A549 (cell line): ENCODE measurements around the gene SNW1. TPM values are rescaled to one million over a fixed set of nuclear protein-coding genes. Genes with fewer than 3 reads are reported as not detected.
A peak's percentile ranks its signal among the peaks of the same experiment; 100 is the strongest.

Source experiments
- ATAC-seq, 2 experiments: fragments of 200-7000 bp in 1 of 2; fragments of >200 bp in 1 of 2; cut with Nextera tagmentation in 1 of 2; cut with Tn5 transposase in 1 of 2; 3 replicates each; pipeline versions ENCODE4 v1.8.0 to v1.9.1; 2018 to 2020; ENCODE audit warnings: mild to moderate bottlenecking in 1 of 2, moderate library complexity in 1 of 2
- CTCF ChIA-PET: fragments of 300-600 bp; sonication (Branson Sonifier 250); formaldehyde crosslinking; extraction: SDS; loops from one replicate; lab custom pipeline; 2021; ENCODE audit warnings: antibody characterized with exemption, inconsistent platforms; lab: Yijun Ruan, JAX
- POLR2A ChIA-PET: fragments of 350-600 bp; formaldehyde crosslinking; extraction: SDS; loops from one replicate; lab custom pipeline; 2021; ENCODE audit warnings: antibody characterized with exemption, inconsistent platforms; lab: Yijun Ruan, JAX
- DNase-seq, 2 experiments: peaks; one replicate each; pipeline versions ENCODE4 v3.0.0 to v3.0.0-alpha.2; 2011 to 2016; ENCODE audit warnings: low read depth in 1 of 2, low spot score in 1 of 2
- FAIRE-seq: peaks from 2 replicates; lab custom pipeline; 2011; peaks lifted over from hg19 to GRCh38; lab: Jason Lieb, UNC
- H3K27ac ChIP-seq, 2 experiments: fragments of >200 bp; sonication (Bioruptor Twin); formaldehyde crosslinking; 3 replicates each; pipeline ENCODE4 v1.5.1; 2016 to 2017
- H3K4me1 ChIP-seq: fragments of >200 bp; sonication (Bioruptor Twin); formaldehyde crosslinking; 3 replicates; pipeline ENCODE4 v1.6.1; 2016
- H3K4me2 ChIP-seq: fragments of >200 bp; sonication (Bioruptor Twin); formaldehyde crosslinking; 3 replicates; pipeline ENCODE4 v1.6.1; 2016
- H3K4me3 ChIP-seq: fragments of >200 bp; sonication (Bioruptor Twin); formaldehyde crosslinking; 3 replicates; pipeline ENCODE4 v1.5.1; 2016
- H3K9me3 ChIP-seq: fragments of >200 bp; sonication (Bioruptor Twin); formaldehyde crosslinking; 3 replicates; pipeline ENCODE4 v1.6.1; 2016
- CEBPB ChIP-seq, 2 experiments: fragments of >200 bp in 1 of 2; sonication (Bioruptor Twin) in 1 of 2; formaldehyde crosslinking in 1 of 2; IDR thresholded peaks; 2 replicates each; pipeline ENCODE4 v1.6.1; 2012 to 2016
- GATA3 ChIP-seq: IDR thresholded peaks from 2 replicates; pipeline ENCODE4 v1.6.1; 2012; ENCODE audit warnings: borderline replicate concordance
- HEYL ChIP-seq: fragments of 250-450 bp; sonication (Bioruptor Pico); IDR thresholded peaks from 2 replicates; pipeline ENCODE4 v1.8.0; 2021; ENCODE audit warnings: mild to moderate bottlenecking, moderate library complexity
- HMGXB4 ChIP-seq: fragments of 250-450 bp; sonication (Bioruptor Pico); IDR thresholded peaks from 2 replicates; pipeline ENCODE4 v1.5.0; 2021; ENCODE audit warnings: mild to moderate bottlenecking, moderate library complexity, borderline replicate concordance
- KDM5A ChIP-seq: fragments of 200-600 bp; sonication (generic); IDR thresholded peaks from 2 replicates; pipeline ENCODE4 v1.6.1; 2016; ENCODE audit warnings: antibody characterized with exemption, mild to moderate bottlenecking
- MAFK ChIP-seq: fragments of 450-650 bp; IDR thresholded peaks from 2 replicates; pipeline ENCODE4 v1.6.1; 2014; ENCODE audit not compliant: partially characterized antibody
- MYC ChIP-seq: IDR thresholded peaks from 2 replicates; pipeline ENCODE4 v1.6.1; 2012; ENCODE audit warnings: mild to moderate bottlenecking, inconsistent platforms, low read length, improper control_type of control experiment, borderline replicate concordance
- PBX3 ChIP-seq: IDR thresholded peaks from 2 replicates; pipeline ENCODE4 v1.6.1; 2012
- POLR2AphosphoS2 ChIP-seq: conservative IDR thresholded peaks from 2 replicates; pipeline ENCODE4 v1.6.1; 2012; ENCODE audit warnings: low read length, improper control_type of control experiment, inconsistent platforms
- TP53 ChIP-seq: fragments of 250-450 bp; sonication (Bioruptor Pico); IDR thresholded peaks from 2 replicates; pipeline ENCODE4 v1.5.0; 2021; ENCODE audit warnings: mild to moderate bottlenecking, moderate library complexity
- ZC3H11A ChIP-seq: fragments of 450-650 bp; IDR thresholded peaks from 2 replicates; pipeline ENCODE4 v1.6.1; 2014; ENCODE audit warnings: antibody characterized with exemption, mild to moderate bottlenecking
- WGBS: methylation state at CpG from one replicate; pipeline ENCODE4 v1.1.6; 2017; ENCODE audit errors: missing lambda C conversion rate; 5-methylcytosine and 5-hydroxymethylcytosine counted together
- polyA plus RNA-seq, 4 experiments: library from polyadenylated mRNA; depleted of rRNA in 3 of 4; stranded (reverse); fragments of >200 nt; fragmentation: RNase III in 1 of 4; extraction: RNeasy Plus Mini Kit Qiagen cat#74134 plus additional on column Dnase treatment in 1 of 4; gene quantifications; 2 replicates in 3 of 4; 3 replicates in 1 of 4; pipeline ENCODE4 v1.2.3, GENCODE V29; 2011 to 2017
- TF ChIP-seq, protein P1 (sequence below): fragments of 450-650 bp; IDR thresholded peaks from 2 replicates; pipeline ENCODE4 v1.6.1; 2014; ENCODE audit warnings: antibody characterized with exemption
- TF ChIP-seq, protein P2 (sequence below): fragments of >200 bp; sonication (Bioruptor Twin); formaldehyde crosslinking; IDR thresholded peaks from 2 replicates; pipeline ENCODE4 v1.6.1; 2016
- TF ChIP-seq, protein P3 (sequence below): fragments of >200 bp; sonication (Bioruptor Twin); formaldehyde crosslinking; IDR thresholded peaks from 3 replicates; pipeline ENCODE4 v1.6.1; 2016
- TF ChIP-seq, protein P4 (sequence below): fragments of 250-450 bp; sonication (Bioruptor Pico); IDR thresholded peaks from 2 replicates; pipeline ENCODE4 v1.5.0; 2020; ENCODE audit warnings: low read depth, mild to moderate bottlenecking, moderate library complexity

SNW1 gene
- polyA plus RNA-seq, 2 of the 4 experiments (the other 2 are of a cell fraction) = 64.8 to 84.0 TPM

DNA sequence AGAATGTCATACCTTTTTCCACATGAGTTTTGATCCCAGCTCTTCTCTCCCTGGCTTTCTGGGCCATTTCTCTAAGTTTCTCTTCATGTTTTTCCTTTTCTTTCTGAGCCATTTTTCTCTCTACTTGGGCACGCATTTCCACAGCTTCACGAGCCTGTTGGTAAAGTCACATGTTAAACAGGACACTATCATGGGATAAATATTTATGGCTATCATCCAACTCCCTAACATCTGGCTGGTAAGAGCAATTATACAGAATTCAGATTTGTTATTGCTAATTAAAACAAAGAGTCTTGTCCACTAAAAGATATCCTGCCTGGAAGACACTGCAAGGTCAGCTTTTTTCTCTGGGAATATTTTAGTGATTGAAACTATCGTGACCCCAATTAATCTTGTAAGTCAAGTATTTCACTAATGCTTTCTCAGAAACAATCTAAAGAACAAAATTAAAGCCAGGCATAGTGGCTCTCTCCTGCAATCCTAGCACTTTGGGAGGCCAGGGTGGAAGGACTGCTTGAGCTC is 29.9 kb downstream of the SNW1 start:
- POLR2A ChIA-PET = no interaction called here
- 88% methylated on average over 3 of the region's 3 CpGs for WGBS
- TF ChIP-seq ZC3H11A = no peak
- peak; percentile 61 for TF ChIP-seq MAFK
- TF ChIP-seq, all 56 proteins: peak for 1
- Histone ChIP-seq H3K4me3 (no peak overlapping the region), H3K9me3 (no peaks in the 10 kb centered on the region), H3K4me1 (no peaks in the 10 kb centered on the region), H3K27ac (no peak overlapping the region), H3K4me2 (no peak overlapping the region)
- no peak for DNase-seq
- CTCF ChIA-PET = interaction anchor here (1.0 to 1.7 kb wide), 3 partner anchors 9 to 80 kb away, joined by 3 to 6 read pairs (median 3); no protein-coding TSS in a partner anchor
- FAIRE-seq = no peak
- ATAC-seq = no peak

DNA sequence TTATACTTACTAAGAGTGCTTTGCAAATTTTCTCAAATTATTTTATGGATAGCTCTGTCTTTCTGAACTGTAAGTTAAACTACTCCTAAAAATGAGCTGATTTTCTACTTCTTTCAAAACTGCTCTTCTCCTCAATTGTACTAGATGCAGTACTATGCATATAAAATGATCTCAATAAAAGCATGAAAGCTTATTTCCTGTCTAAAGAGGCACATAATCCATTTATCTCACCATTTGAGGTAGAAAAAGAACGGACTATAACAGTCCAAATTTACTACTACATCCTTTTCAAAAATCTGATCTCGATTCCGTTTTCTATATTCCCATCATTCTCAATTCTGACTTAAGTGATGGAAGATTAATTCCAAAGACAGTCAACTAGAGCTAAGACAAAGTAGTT is 38.7 kb downstream of the SNW1 start:
- FAIRE-seq = no peak
- TF ChIP-seq MYC (no peak), HEYL (CRISPR knock-in tag) (no peak), HMGXB4 (no peak)
- TF ChIP-seq, protein P1, sequence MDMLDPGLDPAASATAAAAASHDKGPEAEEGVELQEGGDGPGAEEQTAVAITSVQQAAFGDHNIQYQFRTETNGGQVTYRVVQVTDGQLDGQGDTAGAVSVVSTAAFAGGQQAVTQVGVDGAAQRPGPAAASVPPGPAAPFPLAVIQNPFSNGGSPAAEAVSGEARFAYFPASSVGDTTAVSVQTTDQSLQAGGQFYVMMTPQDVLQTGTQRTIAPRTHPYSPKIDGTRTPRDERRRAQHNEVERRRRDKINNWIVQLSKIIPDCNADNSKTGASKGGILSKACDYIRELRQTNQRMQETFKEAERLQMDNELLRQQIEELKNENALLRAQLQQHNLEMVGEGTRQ = no peak
- CTCF ChIA-PET = interaction anchor here (2.1 kb wide), 1 partner anchor 9 kb away, joined by 6 read pairs; no protein-coding TSS in a partner anchor

GRCh38 chr14:77721437-77721836 is 39.5 kb downstream of the SNW1 start:
- Histone ChIP-seq H3K4me3 (no peak overlapping the region), H3K27ac (no peak overlapping the region), H3K4me2 (no peak overlapping the region)
- no peak for ATAC-seq
- no peak for TF ChIP-seq GATA3
- no peak for TF ChIP-seq PBX3
- TF ChIP-seq, protein P2, sequence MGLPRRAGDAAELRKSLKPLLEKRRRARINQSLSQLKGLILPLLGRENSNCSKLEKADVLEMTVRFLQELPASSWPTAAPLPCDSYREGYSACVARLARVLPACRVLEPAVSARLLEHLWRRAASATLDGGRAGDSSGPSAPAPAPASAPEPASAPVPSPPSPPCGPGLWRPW = no peak
- TF ChIP-seq, protein P3, sequence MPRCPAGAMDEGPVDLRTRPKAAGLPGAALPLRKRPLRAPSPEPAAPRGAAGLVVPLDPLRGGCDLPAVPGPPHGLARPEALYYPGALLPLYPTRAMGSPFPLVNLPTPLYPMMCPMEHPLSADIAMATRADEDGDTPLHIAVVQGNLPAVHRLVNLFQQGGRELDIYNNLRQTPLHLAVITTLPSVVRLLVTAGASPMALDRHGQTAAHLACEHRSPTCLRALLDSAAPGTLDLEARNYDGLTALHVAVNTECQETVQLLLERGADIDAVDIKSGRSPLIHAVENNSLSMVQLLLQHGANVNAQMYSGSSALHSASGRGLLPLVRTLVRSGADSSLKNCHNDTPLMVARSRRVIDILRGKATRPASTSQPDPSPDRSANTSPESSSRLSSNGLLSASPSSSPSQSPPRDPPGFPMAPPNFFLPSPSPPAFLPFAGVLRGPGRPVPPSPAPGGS = no peak
- TF ChIP-seq, protein P4, sequence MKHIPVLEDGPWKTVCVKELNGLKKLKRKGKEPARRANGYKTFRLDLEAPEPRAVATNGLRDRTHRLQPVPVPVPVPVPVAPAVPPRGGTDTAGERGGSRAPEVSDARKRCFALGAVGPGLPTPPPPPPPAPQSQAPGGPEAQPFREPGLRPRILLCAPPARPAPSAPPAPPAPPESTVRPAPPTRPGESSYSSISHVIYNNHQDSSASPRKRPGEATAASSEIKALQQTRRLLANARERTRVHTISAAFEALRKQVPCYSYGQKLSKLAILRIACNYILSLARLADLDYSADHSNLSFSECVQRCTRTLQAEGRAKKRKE (CRISPR knock-in tag) = no peak
- no peak for TF ChIP-seq KDM5A
- TF ChIP-seq CEBPB (IDR thresholded peaks at IDR 0.05) = no peak
- no peak for TF ChIP-seq TP53
- no peak for TF ChIP-seq POLR2AphosphoS2
- TF ChIP-seq, all 56 proteins: peak for 0
- 88% methylated on average over 5 of the region's 5 CpGs for WGBS
- H3K4me1 ChIP-seq = no peaks in the 10 kb centered on the region
- ChIA-PET CTCF (interaction anchor here (0.7 to 2.1 kb wide), 2 partner anchors 9 to 10 kb away, joined by 5 to 6 read pairs; no protein-coding TSS in a partner anchor), POLR2A (no interaction called here)
- H3K9me3 ChIP-seq = no peaks in the 10 kb centered on the region
- no peak for DNase-seq
- FAIRE-seq = no peak

More for the DNA sequence above, 38.7 kb downstream of the SNW1 start:
- ATAC-seq (no peak), DNase-seq (no peak)
- H3K4me3 ChIP-seq = no peak overlapping the region
- POLR2A ChIA-PET = no interaction called here
- 93% methylated on average over 3 of the region's 3 CpGs for WGBS
- H3K4me2 ChIP-seq = no peak overlapping the region
- H3K27ac ChIP-seq = no peak overlapping the region
- no peaks in the 10 kb centered on the region for H3K9me3 ChIP-seq
- H3K4me1 ChIP-seq = no peaks in the 10 kb centered on the region
